ENCODE measurements around the gene C10orf90.
A peak's percentile ranks its signal among the peaks of the same experiment; 100 is the strongest.

Gene C10orf90

DNA sequence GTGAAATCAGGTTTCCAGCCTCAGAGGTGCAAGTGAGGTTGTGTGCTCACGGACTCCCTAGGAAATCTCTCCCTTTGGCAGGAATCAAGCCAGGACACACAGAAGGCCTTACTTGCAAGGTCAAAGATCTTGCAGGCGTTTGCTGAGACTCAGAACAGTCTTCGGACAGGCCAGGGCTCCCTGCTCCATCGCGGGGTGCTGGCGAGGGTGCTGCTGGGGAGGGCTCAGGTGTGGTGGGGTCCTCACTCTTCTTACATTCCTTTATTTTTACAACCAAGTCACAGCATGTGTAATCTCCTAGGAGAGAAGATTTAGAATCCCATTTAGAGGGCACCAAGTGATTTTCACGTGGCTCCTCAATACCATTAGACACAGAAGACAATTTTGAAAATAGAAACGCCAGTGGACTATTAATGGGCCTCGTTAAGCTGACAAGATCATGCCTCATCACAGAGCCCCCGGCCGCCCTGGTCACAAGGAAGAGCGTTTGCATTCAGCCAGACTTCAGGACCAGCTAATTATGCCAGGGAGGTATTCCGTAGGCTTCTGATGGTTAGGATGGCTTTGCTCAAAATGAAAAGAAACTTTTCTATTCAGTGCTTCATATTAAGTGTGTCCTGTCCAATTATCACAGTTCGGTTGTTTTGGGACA lies 209.1 kb downstream of the C10orf90 start:
- Histone ChIP-seq H3K4me3 (no peak overlapping the region), H3K27ac (no peak overlapping the region)
- TF ChIP-seq, protein P1, sequence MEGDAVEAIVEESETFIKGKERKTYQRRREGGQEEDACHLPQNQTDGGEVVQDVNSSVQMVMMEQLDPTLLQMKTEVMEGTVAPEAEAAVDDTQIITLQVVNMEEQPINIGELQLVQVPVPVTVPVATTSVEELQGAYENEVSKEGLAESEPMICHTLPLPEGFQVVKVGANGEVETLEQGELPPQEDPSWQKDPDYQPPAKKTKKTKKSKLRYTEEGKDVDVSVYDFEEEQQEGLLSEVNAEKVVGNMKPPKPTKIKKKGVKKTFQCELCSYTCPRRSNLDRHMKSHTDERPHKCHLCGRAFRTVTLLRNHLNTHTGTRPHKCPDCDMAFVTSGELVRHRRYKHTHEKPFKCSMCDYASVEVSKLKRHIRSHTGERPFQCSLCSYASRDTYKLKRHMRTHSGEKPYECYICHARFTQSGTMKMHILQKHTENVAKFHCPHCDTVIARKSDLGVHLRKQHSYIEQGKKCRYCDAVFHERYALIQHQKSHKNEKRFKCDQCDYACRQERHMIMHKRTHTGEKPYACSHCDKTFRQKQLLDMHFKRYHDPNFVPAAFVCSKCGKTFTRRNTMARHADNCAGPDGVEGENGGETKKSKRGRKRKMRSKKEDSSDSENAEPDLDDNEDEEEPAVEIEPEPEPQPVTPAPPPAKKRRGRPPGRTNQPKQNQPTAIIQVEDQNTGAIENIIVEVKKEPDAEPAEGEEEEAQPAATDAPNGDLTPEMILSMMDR (IDR thresholded peaks at IDR 0.05) = no peak
- no peak for DNase-seq (ENCODE audit: low spot score)

DNA sequence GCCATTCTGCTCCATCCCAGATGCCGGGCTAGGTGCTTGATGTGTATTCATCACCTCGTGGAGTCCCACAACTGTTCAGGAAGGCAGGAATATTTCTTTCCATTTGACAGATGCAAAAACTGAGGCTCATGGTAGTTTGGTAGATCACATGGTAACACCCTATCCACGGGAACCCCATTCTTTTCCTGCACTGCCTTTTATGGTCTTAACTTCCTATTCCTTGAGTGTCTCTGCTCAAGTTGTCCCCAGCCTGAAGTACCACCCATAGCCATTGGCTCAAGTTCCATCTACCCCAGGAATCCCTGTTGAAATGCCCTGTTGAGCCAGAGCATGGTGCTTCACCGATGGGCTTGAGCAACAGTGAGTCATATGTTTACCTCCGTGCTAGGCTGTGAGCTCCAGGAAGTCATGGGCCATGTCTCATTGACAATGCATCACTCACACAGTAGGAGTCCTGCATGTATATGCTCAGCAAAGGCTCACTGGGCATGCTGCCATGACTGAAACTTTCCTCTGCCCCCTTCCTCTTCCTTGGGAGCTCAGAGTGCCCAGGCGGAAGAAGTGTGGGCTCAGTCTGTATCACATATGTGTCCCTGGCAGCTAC lies 210.5 kb downstream of the C10orf90 start:
- Histone ChIP-seq H3K27ac (no peak overlapping the region), H3K4me3 (no peak overlapping the region)
- peak; percentile 55 for DNase-seq (ENCODE audit: low spot score)
- TF ChIP-seq, protein P1 (IDR thresholded peaks at IDR 0.05) = no peak

DNA sequence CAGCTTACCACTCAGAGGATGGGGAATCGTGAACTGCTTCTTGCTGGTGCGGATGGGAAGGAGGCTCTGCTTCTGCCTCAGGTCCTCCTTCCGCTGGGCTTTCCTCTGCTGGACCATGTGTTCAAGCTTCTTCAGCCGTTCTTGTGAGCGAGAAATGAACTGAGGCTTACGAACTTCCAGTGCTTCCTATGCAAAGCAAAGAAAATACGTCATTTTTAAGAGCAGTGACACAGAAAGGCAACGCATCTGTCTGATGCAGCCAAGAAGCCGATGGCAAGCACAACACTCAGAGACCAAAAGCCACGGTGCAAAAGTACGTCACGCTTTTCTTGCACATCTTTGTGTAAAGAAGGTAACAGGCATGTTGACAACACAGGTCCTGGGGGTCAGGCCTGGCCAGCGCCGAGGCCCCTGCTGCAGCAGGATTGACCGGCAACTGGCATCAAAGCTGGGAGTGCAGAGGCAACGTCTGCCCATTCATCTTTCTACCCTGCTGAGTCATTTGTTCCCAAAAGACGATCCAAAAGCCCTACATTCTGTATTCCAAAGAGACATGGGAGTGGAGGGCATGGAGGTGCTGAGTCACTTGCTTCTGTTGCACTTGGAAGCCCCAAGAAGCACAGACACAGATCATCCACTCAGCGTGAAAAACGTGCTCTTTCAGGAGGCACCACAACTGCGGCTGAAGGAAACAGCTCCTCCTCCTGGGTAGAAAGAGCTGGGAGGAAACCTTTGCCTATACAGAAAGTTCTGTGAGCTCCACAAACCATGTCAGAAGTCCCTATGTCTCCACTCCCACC lies 211.3 kb downstream of the C10orf90 start:
- DNase-seq (ENCODE audit: low spot score) = no peak
- TF ChIP-seq, protein P1 (IDR thresholded peaks at IDR 0.05) = no peak
- H3K27ac ChIP-seq = no peak overlapping the region
- no peak overlapping the region for H3K4me3 ChIP-seq

DNA sequence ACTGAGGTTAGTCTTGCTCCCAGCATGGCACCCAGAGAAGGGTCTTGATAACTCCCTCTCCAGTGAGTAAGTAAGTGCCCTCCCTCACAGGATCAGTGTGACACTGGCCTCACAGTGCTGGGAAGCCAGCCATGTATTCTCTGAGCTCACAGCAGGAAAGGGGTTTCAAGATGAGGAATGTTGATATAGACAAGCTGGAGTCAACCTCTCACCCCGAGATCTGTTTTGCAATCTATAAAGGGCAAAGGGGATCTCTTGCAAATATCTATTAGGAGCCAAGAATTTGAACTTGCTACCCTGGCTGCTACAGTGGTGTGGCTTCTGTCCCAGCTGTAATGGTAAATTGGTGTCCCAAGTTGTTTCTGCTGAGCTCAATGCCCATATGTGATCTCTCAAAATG lies 212.0 kb downstream of the C10orf90 start:
- TF ChIP-seq, protein P1 (IDR thresholded peaks at IDR 0.05) = no peak
- no peak overlapping the region for H3K27ac ChIP-seq
- no peak overlapping the region for H3K4me3 ChIP-seq
- no peak for DNase-seq (ENCODE audit: low spot score)

DNA sequence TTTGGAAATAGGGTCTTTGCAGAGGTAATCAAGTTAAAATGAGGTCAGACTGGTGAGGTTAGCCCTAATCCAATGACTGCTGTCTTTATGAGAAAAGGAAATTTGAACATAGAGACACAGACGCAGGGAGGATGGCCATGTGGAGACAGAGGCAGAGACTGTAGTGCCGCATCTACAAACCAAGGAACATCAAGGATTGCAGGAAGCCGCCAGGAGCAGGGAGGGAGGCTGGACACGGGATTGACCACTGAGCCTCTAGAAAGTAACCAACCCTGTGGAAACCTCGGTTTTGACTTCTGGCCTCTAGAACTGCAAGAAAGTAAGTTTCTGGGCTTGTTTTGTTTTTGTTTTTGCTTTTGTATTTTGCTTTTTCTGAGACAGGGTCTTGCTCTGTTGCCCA lies 213.9 kb downstream of the C10orf90 start:
- Histone ChIP-seq H3K4me3 (no peak overlapping the region), H3K27ac (no peak overlapping the region)
- TF ChIP-seq, protein P1 (IDR thresholded peaks at IDR 0.05) = no peak
- no peak for DNase-seq (ENCODE audit: low spot score)

DNA sequence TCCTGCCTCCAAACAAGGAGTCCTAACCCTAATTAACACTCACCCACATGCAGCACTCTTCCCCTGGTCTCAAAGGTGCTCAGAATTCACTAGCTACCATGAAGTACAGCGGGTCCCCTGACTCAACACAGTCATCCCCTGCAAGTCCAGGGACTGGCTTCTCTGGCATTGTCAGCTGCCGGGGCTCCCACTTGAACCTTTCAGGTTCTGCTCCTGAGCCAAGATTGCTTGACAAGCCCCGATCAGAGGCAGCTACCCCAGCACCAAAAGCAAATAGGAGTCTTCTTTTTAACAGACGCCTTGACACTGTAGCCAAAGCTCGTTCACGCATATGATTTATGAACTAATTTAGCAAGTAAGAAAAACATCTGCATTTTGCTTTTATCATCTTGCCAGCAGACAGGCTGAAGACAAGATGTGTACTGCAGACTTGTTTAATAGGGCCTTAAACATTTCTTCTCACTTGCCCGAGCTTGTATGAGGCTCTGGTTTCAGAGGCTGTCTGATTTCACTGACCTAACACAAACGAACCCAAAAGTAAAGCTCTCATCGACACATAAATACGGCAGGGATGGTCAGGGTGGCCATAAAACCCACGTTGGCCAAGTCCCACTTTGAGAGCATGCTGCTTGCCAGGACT lies 214.6 kb downstream of the C10orf90 start:
- TF ChIP-seq, protein P1 (IDR thresholded peaks at IDR 0.05) = no peak
- Histone ChIP-seq H3K4me3 (no peak overlapping the region), H3K27ac (no peak overlapping the region)
- DNase-seq (ENCODE audit: low spot score) = no peak
